ENCODE measurements around the gene SCPEP1.
"Not testable (repeated sequence)": the region's sequence is repeated elsewhere in the genome, so short reads cannot be mapped to it uniquely, and the experiment has no call there.

Gene SCPEP1

DNA sequence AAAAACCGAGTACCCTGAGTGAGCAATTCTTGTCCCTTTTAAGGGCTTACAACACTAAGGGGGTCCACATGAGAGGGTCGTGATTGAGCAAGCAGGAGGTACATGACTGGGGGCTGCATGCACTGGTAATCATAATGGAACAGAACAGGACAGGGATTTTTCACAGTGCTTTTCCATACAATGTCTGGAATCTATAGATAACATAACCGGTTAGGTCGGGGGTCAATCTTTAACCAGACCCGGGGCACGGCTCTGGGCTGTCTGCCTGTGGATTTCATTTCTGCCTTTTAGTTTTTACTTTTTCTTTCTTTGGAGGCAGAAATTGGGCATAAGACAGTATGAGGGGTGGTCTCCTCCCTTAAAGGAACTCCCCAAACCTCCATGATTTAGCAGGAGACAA lies 12.2 kb upstream of the SCPEP1 start:
- not testable (repeated sequence) for DNase-seq

DNA sequence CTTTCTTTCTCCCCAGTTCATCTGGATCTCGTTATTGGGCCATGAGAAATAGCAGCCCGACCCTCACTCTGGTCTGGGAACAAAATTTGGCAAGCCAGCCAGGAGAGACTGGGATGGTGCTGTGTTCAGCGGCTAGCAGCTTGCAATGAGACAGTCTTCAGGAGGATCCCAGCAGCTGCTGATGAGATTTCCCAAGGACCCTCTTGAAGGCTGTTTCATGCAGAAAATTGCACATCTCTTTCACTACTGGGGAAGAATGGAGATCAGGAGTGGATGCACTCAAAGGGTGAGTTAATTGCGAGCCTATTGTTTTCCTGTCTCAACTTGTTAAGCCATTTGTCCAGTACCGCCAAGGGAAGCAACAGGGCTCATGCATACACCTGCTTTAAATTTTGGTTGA lies 11.6 kb upstream of the SCPEP1 start:
- DNase-seq, result no peak

DNA sequence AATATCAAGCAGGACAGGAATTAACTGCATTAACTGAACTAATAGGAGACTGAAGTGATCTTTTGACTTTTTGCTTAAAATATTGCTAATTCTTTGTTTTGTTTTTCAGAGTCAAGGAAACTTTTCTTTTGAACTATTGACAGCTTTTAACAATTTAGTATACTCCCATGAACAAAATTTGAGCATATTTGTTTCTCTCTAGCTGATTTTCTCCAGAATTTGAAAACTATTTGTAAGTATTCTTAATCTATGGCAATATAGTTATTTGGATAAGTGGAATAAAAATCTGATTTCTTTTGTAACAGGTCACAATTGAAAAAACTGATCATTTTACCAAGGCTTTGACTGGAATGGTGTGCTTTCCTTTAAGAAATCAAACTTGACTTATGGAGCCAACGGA lies 7.0 kb upstream of the SCPEP1 start:
- DNase-seq, result no peak

DNA sequence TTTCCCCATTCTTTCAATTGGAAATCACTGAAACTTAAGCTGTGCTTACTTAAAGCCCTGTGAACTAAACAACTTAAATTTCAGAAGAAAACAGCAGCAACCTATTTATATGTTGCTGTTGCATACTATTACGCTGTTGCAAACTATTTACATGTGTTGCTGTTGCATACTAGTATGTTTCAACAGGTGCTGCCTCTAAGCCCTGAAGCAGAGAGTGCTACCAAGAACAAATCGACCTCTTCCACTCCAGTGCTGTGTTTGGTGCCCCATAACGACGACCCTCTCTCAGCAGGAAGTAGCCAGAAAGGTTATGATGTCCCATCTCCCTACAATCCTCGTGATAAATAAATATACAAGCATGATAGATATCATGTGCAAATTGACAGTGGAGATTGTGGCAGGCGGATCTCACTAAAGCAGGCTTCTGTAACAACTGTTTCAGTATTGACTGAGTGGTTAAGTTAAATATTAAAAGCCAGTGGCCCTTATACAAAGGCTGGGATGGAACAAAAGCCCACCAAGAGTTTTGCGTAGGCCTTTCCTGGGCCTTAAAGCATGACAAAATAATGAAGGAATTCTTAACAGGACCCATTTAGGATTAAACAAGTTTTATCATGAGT lies 5.7 kb upstream of the SCPEP1 start:
- DNase-seq, result no peak

DNA sequence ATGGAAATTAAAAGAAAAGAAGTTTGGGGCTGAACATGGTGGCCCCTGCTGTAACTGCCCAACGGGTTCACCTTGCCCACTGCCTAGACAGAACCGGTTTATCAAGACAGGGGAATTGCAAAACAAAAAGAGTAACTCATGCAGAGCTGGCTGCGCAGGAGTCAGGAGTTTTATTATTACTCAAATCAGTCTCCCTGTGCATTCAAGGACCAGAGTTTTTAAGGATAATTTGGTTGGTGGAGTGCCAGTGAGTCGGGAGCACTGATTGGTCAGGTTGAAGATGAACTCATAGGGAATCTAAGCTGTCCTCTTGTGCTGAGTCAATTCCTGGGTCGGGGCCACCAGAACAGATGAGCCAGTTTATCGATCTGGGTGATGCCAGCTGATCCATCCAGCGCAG lies 4.4 kb upstream of the SCPEP1 start:
- no peak for DNase-seq

DNA sequence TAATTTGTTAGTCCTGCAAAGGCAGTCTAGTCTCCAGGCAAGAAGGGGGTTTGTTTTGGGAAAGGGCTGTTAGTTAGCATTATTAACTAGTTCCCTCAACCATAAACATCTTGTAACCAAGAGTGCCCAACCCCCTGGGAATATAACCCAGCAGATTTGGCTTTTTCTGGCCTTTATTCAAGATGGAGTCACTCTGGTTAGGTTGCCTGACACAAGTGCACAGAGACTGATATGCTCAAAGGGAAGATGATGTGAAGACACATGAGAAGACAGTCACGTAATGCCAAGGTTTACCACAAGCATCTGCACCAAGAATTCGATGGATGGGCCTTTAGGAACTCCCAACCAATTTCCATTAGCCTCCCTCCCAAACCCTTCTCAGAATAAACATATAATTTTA lies 3.9 kb upstream of the SCPEP1 start:
- no peak for DNase-seq

DNA sequence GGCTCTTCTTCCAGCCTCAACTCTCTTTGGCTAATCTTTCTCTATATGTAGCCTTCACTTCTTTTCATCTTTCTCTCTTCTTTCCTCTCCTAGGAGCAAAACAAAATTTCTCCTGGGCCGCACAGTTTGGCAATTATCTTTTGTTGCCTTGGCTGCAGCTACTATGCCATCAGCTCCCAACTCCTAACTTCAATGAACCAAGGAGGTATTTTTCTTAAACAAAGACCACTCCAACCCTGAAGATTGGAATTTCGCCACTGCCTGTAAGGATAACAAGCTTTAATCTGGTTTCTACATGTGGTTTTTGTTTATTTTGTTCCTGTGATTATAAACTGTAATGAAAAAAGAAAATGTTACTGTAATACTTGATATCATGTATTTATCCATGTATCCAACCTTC lies 2.3 kb upstream of the SCPEP1 start:
- no peak for DNase-seq

DNA sequence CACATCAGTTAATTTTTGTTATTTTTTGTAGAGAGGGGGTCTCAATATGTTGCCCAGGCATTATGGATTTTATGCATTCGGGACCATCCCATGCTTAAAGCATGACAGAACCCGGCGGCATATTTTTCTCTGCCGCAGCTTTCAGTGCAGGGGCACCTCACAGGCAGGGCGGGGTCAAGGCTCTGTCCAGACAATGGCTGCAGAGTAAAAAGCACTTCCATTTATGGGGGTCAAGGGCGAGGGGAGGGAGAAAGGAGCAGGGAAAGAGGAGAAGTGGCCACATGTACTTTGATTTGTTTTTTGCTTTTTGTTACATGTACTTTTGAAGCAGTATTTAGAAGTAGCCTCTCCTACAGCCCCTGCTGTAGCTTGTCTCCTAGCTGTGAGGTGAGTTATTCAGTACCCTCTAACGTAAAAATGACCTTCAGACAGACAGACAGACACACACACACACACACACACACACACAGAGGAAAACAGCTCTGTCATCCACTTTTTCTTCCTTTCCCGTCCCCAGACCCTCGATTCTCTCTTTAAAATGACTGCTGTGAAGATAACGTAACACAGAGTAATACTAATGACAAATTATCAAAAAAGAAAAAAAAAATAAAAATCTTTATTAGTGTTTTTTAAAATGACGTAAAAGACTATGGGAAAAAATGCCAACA lies 856 bp upstream of the SCPEP1 start:
- DNase-seq, result no peak

DNA sequence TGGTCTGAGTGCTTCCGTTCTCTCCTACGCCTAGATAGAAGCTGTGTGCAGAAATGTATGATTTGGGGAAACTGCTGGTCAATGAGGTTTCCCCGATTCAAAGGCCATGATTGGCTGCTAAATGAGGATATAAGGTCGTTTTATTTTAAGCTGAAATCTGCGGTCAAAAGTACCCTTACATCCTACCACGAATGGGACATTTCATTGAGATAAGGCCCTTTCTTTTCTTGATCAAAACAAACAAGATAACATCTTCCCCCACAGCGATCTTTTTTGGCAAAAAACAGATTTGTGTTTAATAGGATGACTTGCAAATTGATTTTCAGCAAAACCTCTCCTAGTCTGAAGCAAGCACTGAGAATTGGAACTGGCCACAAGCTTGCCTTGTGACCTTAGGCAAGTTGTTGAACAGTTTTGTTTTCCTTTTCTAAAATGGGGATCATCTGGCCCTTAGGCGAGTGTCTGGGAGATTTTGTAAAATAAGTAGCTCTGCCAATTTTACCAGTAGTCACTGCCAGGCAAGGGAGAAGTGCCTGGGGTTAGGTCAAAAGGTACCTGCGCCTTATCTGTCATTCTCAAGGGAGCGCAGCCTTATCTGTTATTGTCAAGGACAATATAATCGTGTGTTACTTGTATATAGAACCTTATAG lies 635 bp downstream of the SCPEP1 start:
- peak; percentile 44 to 68 (median 47) for DNase-seq

DNA sequence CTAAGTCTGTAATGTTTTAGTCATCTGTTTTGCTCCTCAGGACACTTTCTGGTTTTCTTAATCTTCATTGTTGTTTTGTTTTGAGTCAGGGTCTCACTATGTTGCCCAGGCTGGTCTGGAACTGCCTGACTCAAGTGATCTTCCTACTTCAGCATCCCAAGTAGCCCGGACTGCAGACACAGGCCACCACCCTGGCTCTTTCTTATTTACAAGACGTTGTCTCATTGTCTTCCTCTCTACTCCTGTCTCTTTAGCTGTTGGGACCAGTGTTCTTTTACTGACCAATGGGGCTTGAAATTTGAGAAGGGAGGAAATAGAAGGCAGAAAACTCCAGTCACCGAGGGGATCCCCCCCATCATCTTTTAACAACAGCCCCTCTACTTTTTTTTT lies 1.2 kb downstream of the SCPEP1 start:
- DNase-seq, result peak in 1 of 3 donors; percentile 15

DNA sequence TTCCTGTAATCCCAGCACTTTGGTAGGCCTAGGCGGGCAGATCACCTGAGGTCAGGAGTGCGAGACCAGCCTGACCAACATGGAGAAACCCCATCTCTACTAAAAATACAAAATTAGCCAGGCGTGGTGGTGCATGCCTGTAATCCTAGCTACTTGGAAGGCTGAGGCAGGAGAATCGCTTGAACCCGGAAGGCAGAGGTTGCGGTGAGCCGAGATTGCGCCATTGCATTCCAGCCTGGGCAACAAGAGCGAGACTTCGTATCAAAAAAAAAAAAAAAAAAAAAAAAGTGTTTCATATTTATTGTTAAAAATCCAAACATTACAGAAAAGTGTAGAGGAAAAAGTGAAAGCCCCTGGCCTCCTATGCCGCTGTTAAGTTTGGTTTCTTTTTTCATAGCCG lies 2.6 kb downstream of the SCPEP1 start:
- DNase-seq, result not testable (repeated sequence)

DNA sequence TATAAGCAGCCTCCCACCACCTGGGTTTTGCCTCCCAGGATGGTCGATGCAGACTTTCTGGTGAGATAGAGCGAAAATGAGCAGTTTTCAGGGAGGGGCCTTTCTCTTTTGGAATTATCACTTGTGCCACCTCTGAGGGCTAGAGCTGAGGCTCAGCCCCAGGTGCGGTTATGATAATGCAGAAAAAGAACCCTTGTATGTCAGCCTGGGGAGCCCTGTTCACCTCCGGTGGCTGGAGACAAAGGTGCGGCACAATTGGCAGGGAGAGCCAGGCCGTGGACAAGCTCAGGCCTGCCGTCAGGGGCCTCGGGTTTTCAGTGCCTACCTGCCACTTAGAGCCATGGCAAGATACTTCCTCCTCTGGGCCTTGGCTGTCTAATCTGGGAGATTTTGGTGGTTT lies 4.4 kb downstream of the SCPEP1 start:
- DNase-seq, result no peak

DNA sequence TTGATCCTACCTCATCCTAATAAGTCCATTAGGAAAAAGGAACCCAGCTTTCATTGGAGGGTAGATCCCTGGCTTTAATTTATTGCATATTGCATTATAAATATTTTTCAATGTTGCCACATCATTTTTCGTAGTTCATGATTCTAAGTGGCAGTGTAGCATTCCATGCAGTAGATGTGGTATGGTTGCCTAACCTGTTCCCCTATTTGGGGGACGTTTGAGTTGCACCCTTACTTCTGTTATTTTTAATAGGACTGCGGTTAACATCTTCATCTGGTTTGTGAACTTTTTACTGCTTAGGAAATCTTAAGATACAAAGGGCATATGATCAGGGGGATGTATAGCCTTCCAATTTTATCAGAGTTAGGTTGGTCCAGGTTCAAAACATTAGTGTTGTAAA lies 5.4 kb downstream of the SCPEP1 start:
- peak; percentile 17 to 33 (median 21) for DNase-seq

DNA sequence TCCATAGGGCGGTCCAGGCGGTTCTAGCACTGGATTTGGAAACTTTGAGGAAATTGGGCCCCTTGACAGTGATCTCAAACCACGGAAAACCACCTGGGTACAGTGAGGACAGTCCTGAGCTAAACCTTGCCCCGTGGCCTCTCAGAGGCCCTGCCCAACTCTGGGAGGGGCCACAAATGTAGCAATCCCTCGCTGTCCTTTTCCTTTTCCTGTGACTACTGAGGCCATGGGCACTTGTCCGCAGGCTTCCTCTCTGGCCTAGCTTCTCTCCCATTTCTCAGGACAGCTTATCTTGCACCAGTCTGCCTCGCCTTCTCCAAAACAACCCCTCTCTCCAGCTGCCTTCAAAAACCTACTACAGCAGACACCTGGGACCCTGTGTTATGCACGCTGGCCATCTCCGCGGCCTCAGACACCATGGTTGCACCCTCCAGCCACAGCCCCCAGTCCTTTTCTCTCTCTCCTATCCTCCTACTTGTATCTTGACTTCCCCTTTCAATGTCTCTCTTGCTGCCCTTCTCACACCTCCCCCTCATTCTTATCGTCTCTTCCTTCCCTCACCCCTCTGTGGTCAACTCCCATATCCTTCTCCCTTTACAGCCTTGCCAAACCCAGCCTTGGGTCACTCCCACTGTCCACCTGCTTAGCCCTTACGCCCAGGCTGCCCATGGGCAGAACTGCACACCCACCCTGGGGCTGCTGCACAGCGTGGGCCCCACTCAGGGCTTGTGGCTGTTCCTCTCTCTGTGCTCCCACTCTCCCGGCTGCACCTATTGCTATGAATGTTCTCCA lies 7.6 kb downstream of the SCPEP1 start:
- peak; percentile 46 to 53 (median 48) for DNase-seq

DNA sequence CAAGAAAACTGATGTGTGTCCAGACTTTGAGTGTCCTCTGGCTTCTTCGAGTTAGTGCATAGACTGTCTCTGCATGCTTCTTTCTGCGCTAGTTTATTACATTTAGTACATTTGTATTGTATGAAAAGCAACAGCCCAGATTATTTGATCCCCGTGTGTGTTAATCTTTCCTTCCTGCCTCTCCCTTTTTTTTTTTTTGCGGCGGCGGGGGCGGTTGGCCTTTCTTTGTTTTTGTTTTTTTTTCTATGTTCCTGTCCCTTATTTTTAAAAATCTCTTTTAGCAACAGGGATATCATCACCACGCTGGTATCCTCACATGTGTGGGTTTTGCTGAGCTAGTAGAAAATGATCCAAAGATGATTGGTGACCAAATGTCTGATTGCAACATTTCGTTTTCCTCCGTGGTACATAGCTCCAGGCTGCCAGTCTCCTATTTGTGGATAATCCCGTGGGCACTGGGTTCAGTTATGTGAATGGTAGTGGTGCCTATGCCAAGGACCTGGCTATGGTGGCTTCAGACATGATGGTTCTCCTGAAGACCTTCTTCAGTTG lies 9.4 kb downstream of the SCPEP1 start:
- no peak for DNase-seq

DNA sequence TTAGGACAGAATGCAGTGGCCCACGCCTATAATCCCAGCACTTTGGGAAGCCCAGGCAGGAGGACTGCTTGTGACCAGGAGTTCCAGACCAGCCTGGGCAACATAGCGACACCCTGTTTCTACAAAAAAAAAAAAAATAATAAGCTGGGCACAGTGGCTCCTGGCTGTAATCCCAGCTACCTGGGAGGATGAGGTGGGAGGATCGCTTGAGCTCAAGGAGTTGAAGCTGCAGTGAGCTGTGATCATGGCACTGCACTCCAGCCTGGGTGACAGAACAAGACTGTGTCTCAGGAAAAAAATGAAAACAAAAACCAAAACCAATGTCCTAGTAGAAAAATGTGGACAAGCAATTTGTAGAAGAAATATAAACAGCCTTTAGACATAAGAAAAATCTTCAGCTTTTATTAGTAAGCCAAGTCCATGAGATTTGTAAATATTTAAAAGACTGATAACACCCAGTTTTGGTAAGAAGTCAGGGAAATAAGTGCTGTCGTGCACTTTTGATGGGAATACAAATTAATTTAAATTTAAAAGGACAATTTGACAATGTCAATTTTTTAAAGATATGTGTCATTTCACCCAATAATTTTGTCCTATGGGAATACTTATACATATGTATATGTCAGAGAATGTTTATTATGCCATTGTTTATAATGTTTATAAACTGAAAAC lies 11.1 kb downstream of the SCPEP1 start:
- DNase-seq, result no peak

DNA sequence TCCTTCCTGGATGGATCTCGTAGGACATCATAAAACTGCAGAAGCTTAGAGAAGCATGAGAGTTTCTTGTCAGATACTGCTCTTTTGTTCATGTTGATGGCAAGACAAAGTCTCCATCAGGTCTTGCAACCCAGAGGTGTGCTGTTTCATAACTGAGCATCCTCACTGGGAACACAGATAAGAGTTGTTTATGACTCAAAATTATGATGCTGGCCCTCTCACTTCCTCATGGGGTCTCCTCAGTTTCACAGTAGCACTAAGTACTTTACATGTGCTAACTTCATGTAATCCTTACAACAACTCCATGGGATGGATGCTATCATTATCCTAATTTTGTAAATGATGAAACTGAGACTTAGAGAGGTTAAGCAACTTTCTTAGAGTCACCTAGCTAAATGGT lies 14.4 kb downstream of the SCPEP1 start:
- no peak for DNase-seq

DNA sequence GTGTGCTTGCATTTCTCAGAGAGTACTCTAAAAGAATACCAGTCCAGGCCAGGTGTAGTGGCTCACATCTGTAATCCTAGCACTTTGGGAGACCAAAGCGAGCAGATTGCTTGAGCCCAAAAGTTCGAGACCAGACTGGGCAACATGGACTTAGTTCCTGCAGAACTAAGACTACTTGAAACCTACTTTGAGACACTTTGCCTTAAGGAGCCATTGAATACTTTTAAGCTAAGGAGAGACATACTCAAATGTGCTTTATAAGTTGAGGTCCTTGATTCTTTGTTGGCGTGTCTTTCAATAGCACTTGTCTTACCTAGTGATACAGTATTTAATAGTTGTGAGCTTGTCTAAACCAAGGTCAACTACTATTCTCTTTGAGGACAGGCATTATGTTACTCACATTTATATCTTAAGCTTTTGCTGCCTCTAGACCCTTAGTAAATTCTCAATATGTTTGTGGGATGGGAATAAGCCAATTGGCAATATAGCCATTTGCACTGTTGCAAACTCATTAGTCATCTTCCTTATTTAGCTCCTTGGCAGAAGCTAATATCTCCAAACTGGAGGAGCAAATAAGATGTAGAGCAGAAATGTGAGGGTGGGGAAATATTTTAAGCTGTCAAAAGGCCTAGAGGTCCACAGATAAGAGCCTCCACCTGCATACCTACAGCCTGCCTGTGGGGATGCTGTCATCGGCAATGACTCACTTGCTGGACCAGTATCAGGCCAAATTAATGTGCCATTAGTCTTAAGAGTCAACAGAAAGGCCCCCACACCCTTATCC lies 16.3 kb downstream of the SCPEP1 start:
- DNase-seq, result no peak

DNA sequence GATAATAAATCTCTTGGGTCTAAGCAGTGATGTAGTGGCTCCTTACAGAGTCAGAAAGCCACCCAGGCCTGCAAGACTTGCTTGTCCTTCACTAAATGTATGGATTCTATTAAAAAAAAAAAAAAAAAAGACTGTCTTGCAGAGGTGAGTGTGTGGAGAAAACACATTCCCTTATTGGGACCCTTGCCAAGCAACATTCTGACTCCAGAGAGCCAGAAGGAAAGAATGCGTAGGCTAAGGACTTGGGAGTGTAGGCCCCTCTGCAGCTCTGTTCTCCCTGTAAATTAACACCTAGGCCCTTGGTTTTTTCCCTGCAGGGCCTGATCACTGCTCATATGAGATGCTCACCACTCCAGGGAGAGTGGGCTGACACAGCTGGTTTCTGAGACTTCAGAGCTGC lies 17.8 kb downstream of the SCPEP1 start:
- DNase-seq, result no peak

DNA sequence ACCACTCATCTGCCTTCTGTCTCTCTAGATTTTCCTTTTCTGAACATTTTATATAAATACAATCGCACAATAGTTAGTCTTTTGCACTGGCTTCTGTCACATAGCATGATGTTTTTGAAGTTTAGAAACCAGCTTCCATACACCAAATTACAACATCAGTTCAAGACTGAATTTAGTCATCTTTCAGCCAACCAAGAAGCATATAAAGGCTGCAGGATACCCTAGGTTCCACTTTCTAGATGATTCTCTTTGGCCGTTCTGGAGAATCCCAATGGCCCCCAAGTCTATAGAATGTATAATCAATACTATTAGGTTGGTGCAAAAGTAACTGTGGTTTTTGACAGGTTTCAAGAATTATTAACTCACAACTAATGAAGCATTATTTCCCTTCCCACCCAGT lies 19.4 kb downstream of the SCPEP1 start:
- no peak for DNase-seq

DNA sequence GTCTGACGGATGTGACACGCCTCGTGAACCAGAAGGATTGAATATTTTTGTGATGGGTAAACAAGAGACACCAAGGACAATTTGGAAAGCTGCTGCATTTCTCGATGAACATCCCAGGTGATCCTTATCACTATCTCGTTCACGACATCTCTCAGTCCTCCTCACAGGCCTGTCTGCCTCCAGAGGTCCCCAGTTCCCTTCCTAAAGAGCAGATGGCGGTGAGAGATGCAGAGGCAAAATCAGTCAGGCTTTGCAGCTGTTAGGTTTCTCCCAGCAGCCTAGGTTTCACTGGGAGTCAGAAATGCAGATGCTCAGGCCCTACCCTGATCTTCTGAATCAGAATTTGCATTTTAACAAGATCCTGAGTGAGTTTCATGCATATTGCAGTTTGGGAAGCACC lies 23.6 kb downstream of the SCPEP1 start:
- no peak for DNase-seq

DNA sequence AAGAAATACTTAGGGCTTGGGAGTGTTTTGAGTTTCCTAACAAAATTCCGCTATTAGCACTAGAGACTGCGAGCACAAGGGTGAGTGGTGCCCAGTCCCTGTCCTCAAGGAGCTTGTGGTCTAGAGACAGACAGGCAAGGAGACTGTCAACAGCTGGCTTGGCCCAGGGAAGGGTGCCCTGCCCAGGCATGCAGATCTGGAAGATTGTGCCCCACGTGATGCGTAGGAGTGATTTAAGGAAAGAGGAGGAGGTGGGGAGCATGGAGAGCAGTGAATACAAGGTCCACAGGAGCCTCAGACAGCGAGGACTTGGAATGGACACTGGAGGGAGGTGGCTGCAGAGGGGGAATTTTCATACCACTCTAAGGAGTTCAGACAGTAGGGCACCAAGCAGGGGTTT lies 25.0 kb downstream of the SCPEP1 start:
- no peak for DNase-seq

All from suppressor macrophage treated with lipopolysaccharide for 1 hour (primary cell).